ENCODE data around the gene AP3S2.

DNA sequence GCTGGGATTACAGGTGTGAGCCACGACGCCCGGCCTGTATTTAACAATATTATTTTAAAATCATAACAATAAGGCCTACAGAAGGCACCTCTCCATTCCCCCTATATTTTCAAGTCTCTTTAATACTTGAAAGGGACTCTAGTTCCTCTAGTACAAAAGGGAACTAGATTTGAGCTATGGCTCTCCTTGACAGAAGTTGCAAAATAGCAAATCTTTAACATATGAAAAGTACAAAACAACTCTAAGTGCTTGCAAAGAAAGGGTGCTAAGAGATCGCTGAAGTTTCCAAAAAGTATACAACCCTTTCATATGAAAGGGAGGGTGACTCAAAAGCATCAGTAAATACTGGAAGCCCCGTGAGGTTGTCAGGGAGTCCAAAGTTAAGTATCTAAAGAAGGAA, 23.8 kb downstream of the AP3S2 start:
- TF ChIP-seq, protein P1, sequence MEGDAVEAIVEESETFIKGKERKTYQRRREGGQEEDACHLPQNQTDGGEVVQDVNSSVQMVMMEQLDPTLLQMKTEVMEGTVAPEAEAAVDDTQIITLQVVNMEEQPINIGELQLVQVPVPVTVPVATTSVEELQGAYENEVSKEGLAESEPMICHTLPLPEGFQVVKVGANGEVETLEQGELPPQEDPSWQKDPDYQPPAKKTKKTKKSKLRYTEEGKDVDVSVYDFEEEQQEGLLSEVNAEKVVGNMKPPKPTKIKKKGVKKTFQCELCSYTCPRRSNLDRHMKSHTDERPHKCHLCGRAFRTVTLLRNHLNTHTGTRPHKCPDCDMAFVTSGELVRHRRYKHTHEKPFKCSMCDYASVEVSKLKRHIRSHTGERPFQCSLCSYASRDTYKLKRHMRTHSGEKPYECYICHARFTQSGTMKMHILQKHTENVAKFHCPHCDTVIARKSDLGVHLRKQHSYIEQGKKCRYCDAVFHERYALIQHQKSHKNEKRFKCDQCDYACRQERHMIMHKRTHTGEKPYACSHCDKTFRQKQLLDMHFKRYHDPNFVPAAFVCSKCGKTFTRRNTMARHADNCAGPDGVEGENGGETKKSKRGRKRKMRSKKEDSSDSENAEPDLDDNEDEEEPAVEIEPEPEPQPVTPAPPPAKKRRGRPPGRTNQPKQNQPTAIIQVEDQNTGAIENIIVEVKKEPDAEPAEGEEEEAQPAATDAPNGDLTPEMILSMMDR (IDR thresholded peaks at IDR 0.05): no peak
- no peak for TF ChIP-seq POLR2A (IDR thresholded peaks at IDR 0.05)

All from testis (tissue), 2 donors.